GM21390 (cell line): ENCODE measurements around the gene NTPCR.
"Not testable (repeated sequence)": the region's sequence is repeated elsewhere in the genome, so short reads cannot be mapped to it uniquely, and the experiment has no call there.

ENCODE experiments used
- ATAC-seq: cut with Tn5 transposase; IDR thresholded peaks from one replicate; pipeline ENCODE4 v1.9.1; 2021; ENCODE audit not compliant: unreplicated experiment

The NTPCR gene

GRCh38 chr1:232950197-232951176 lies at the start of gene NTPCR:
Gene NTPCR, plus strand, starts transcription at chr1:232950611. Its CDS starts 100 bp downstream, at chr1:232950711.
- ATAC-seq: peak; percentile 83

- ATAC-seq: no peak
These were observed 49.6 kb upstream of the NTPCR start for GRCh38 chr1:232900818-232901217.

GRCh38 chr1:232901255-232901654 lies 49.2 kb upstream of the NTPCR start:
- no peak for ATAC-seq

GRCh38 chr1:232902774-232903350 lies 47.5 kb upstream of the NTPCR start:
- no peak for ATAC-seq

GRCh38 chr1:232904131-232904530 lies 46.3 kb upstream of the NTPCR start:
- no peak for ATAC-seq

- no peak for ATAC-seq
These were observed 45.8 kb upstream of the NTPCR start for GRCh38 chr1:232904566-232904965.

GRCh38 chr1:232905331-232906034 lies 44.9 kb upstream of the NTPCR start:
- no peak for ATAC-seq

GRCh38 chr1:232906441-232906840 lies 44.0 kb upstream of the NTPCR start:
- ATAC-seq: no peak

GRCh38 chr1:232908831-232909230 lies 41.6 kb upstream of the NTPCR start:
- ATAC-seq: no peak

GRCh38 chr1:232909752-232910151 lies 40.7 kb upstream of the NTPCR start:
- no peak for ATAC-seq

GRCh38 chr1:232911027-232911599 lies 39.3 kb upstream of the NTPCR start:
- no peak for ATAC-seq

- ATAC-seq: no peak
These were observed 37.4 kb upstream of the NTPCR start for GRCh38 chr1:232912845-232913580.

- ATAC-seq: not testable (repeated sequence)
These were observed 36.1 kb upstream of the NTPCR start for GRCh38 chr1:232914271-232914670.

GRCh38 chr1:232915212-232915611 lies 35.2 kb upstream of the NTPCR start:
- ATAC-seq: no peak

- ATAC-seq: no peak
These were observed 33.4 kb upstream of the NTPCR start for GRCh38 chr1:232917053-232917452.

- ATAC-seq: no peak
These were observed 29.0 kb upstream of the NTPCR start for GRCh38 chr1:232921381-232921780.

GRCh38 chr1:232922485-232922884 lies 27.9 kb upstream of the NTPCR start:
- ATAC-seq: no peak

GRCh38 chr1:232923739-232924386 lies 26.5 kb upstream of the NTPCR start:
- ATAC-seq: peak; percentile 67

GRCh38 chr1:232924874-232925273 lies 25.5 kb upstream of the NTPCR start:
- no peak for ATAC-seq
